HG02938 (cell line): ENCODE results near the gene REM2.
"Not testable (repeated sequence)": the region's sequence is repeated elsewhere in the genome, so short reads cannot be mapped to it uniquely, and the experiment has no call there.

Experiments used
- ATAC-seq: cut with Tn5 transposase; IDR thresholded peaks from one replicate; pipeline ENCODE4 v1.9.1; 2021; ENCODE audit warnings: mild to moderate bottlenecking, moderate library complexity; ENCODE audit not compliant: unreplicated experiment

The REM2 gene

DNA sequence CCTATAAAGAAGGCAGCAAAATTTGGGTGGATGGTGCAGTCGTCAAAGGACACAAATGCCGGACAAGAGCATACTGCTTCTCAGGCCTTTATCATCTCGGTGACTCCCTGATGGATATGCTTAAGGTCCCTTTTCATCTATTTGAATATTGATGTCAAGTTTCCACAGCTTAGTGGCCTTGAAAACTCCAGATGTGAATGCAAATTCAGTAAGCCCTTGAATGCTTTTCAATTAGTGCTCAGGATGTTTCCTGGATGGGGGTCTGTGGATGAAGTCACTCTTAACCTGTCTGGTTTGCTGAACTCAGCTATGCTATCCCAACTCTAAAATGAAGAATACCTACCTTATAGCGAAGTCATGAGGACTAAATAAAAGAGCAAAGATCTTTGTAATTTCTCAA, 10.7 kb downstream of the REM2 start:
- no peak for ATAC-seq

DNA sequence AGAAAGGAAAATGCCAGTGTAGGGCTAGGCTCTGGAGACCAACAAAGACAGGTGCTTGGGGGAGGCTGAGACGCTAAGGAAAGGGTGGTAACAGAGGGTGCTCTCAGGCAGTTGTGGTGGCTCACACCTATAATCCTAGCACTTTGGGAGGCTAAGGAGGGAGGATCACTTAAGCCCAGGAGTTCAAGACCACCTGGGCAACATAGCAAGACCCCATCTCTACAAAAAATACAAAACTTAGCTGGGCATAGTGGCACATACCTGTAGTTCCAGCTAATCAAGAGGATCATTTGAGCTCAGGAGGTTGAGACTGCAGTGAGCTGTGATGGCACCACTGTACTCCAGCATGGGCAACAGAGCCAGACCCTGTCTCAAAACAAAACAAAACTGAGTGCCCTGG, 12.4 kb downstream of the REM2 start:
- no peak for ATAC-seq

DNA sequence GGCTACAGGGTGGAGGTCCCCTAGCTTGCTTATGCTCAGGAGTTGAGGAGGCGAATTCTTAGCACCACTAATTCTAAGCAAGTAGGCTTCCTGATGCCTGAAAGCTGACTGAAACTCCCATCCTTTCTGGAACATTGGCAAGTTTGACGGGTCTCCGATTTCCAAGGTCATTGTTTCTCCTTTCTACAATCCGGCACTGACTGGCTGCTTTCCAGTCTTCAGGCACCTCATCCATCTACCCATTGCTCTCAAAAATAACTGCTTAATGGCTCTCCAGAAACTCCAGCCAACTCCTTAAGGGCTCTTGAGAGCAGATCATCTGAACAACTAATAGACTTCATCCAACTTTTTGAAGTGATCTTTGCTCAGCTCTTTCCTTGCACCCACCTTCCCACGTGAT, 13.3 kb downstream of the REM2 start:
- no peak for ATAC-seq

DNA sequence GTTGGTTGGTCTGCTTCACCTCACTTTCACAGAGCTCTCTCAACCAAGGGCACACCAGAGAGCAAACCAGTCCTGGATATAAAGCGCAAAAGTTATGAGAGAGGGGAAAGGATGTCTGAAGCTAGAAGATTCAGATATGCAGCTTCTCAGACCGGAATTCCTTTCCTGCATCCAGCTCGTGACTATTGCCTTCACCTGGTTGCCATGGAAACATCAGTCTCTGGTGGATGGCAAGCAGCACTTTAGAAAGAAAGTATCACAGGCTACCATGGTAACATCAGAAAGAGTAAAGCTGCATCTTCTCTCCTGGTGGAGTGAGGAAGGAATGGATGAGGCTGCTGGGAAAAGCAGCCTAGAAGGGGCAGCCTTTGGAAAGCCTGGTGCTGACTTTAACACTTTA, 13.7 kb downstream of the REM2 start:
- ATAC-seq, result no peak

DNA sequence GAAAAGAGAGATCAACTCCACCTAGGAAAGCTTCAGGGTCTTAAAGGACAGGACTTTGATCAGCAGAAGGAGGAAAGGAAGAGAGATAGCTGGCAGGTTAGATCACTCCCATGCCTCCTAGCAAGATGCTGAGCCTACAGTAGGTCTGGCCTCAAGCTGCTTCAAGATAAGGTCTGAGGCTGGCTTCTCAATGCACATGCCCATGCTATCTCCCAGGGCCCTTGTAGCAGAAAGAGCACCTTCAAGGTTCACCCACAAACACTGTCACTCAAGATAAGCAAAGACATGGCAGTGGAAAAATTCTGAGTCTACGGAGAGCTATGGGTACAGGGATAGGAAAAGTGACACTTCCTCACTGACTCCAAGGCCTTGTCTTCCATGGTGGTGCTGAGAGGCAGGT, 14.3 kb downstream of the REM2 start:
- no peak for ATAC-seq

DNA sequence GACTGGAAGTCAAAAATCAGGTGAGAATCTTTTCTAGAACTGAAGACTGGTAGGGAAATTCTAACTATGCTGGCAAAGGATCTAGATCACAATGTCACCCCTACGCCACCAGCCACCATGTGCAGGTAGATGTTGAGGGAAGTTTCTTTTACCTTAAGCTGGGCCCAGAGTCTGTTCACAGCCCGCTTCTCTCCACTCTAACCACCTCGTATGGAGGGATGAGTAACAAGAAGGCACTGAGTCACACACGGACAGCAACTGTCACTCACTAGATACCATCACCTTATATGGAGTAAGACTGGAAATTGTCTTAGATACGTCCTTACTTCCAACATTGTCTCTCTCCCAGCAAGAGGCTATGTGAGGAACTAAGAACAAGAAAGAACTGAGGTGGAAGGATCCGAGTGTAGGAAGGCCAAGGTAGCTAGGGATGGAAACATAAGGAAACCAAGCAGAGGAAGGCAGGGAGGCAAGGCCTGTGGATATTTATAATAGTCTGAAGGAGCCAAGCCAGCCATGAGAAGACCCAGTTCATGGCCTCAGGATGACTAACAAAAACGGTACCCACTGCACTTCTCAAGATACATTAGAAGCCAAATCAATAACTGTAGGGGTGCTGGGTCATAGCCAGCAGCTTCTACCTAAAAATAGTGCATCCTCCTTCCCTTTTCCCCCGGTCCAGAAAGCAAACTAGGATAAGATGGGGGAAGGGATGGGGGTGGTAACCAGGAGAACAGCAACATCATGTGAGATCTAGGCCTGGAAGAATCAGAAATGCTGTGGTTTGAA, 15.5 kb downstream of the REM2 start:
- ATAC-seq, result no peak

DNA sequence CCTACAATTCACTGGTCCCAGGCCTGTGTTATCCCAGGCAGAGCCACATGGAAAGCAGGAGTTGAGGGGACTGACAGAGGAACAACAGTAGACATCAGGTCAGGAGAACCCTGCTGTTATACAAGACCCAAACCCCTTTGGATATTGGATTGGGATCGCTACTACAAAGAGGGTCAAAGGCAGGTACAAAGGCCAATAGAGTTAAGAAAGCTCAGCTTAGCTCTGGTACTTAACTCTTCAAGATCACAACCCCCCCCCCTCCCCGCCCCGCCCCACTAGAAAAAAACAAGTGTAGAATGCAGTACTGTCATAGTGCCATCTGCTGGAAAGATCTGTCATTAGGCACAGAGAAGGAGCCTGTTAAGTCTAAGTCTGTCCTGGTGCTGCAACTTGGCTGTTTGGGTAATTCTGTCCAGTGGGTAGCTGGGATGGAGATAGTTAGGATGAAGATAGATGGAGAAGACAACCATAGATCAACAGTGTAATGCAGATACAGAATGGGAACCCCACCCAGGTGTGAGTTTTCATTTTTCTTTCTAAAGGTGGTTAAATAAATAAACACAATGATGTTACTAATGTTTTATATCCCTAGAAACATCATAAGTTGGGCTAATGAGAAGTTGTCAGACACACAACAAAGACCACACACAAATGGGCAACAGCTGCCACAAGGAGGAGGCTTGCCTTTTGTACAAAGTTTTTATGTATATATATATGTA, 17.2 kb downstream of the REM2 start:
- ATAC-seq, result no peak

DNA sequence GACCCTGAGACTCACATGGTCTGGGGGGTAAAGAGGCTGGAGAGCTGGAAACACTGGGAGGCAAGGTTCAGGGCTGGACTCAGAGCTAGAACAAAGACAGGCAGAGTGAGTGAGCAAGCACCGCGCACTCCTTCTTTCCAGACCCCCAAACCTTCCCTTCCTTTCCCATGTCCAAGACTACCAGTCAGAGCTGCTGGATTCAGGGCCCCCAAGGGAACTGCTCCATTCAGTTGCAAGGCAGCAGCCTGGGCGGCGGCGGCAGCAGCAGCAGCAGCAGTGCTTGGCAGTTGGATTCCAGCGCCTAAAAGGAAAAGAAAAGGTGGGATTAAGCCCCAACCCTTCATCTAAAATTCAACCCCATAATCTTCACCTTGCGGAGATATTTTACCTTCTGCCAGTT, 18.8 kb downstream of the REM2 start:
- no peak for ATAC-seq

DNA sequence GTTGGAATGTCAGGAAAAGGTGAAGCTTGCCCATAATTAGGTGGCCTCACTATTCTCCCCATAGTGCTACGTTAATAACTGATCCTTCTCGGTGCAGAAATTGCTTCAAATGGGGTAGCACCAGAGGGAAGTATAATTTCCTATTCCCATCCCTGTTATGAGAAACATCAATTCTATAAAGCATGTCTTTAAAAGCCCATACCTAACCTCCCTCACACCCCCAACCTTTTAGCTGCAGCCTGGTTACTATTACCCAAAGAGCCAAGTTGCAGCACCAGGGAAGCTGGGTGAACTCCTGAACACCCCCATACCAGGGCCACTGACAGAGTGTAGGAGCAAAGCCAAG, 20.7 kb downstream of the REM2 start:
- no peak for ATAC-seq

DNA sequence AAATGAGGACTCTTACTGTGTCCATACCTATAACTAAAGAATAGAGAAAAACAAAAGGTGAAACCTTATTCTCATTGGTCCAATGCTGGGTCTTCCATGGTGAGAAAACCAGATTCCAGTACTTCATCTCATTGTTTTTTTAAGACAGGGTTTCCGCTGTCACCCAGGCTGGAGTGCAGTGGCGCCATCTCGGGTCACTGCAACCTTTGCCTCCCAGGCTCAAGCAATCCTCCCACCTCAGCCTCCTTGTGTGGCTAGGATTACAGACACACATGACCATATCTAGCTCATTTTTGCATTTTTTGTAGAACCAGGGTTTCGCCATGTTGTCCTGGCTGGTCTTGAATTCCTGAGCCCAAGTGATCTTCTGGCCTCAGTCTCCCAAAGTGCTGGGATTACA, 22.6 kb downstream of the REM2 start:
- no peak for ATAC-seq

DNA sequence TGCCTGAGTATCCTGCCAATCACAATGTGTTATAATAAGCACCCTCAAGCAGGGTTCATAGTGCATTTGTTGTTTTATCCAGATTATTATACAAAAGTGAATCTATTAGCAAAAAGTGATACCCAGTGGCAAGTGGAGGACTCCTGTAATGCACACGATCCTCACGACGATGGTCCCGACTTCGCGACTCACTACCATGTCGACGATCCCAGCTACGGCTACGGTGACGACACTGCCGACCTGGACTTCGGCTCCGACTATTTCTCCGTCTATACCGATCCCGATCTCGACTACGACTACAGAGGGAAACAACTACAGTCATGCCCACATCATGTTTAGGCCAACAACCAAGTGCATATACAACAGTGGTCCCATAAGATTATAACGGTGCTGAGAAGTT, 23.1 kb downstream of the REM2 start:
- no peak for ATAC-seq

DNA sequence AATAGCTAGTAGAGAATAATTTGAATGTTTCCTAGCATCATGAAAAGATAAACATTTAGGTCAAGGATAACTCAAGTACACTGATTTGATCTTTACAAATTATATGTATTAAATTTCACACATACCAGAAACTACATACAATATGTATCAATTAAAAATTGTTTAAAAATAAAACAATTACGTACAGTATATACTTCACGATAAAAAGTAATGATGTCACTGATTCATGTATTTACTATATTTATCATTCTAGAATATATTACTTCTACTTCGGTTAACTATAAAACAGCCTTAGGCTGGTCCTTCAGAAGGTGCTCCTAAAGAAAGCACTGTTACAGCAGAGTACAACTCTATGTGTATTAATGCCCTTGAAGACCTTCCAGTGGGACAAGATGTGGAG, 24.4 kb downstream of the REM2 start:
- ATAC-seq, result no peak

DNA sequence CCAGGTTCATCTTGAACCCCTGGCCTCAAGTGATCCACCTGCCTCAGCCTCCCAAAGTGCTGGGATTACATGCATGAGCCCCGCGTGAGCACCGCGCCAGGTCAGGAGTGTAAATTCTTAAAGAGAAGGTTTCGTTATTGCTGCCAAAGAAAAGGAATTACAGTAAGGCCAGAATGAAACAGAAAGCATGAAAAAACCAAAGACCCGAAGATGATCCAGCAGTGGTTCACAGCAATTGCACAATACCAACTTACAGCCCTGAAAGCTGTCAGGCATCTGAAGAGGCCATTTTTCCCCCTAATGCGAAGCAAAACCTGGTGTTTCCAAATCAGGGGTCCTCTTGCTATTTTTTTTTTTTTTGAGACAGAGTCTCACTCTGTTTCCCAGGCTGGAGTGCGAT, 25.6 kb downstream of the REM2 start:
- no peak for ATAC-seq

DNA sequence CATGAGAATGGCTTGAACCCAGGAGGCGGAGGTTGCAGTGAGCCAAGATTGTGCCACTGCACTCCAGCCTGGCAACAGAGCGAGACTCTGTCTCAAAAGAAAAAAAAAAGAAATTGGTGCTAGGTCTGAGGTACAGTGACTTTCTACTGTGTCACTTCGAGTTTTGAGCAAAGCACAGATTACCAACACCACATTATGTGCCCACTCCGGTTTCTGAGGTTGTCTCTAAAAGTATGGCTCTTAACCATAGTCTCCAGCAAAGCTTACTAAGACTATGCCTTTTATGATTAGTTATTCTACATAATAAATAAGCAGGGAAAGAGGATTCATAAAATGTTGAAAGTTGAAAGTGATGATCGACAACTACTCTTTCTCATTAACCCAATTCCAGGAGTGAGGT, 27.9 kb downstream of the REM2 start:
- no peak for ATAC-seq

DNA sequence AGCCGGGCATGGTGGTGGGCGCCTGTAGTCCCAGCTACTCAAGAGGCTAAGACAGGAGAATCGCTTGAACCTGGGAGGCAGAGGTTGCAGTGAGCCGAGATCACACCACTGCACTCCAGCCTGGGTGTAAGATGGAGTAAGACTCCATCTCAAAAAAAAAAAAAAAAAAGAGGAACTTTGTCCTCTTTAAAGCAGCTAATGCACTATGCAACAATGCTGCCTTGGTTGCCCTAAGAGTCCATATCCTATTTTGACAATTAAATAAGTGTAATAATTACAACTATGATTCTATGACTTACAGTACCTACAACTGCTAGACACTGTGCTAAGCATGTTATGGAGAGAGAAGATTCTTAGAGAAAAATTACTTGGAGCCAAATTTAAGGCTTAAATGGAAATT, 31.8 kb downstream of the REM2 start:
- ATAC-seq, result not testable (repeated sequence)

DNA sequence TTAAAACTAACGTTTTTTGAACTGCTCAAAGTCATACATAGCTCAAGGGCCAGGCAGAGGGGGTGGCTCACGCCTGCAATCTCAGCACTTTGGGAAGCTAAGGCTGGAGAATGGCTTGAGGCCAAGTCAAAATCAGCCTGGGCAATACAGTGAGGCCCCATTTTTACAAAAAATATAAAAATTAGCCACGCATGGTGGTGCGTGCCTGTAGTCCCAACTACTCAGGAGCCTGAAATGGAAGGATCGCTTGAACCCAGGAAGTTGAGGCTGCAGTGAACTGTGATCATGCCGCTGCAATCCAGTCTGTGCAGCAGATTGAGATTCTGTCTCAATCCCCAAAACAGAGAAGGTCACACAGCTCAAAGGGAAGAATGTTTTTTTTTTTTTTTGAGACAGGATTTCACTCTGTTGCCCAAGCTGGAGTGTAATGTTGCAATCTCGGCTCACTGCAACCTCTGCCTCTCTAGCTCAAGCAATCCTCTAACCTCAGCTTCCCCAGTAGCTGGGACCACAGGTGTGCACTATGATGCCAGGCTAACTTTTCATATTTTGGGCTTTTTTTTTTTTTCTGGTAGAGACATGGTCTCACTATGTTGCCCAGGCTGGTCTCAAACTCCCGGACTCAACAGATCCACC, 33.0 kb downstream of the REM2 start:
- no peak for ATAC-seq

DNA sequence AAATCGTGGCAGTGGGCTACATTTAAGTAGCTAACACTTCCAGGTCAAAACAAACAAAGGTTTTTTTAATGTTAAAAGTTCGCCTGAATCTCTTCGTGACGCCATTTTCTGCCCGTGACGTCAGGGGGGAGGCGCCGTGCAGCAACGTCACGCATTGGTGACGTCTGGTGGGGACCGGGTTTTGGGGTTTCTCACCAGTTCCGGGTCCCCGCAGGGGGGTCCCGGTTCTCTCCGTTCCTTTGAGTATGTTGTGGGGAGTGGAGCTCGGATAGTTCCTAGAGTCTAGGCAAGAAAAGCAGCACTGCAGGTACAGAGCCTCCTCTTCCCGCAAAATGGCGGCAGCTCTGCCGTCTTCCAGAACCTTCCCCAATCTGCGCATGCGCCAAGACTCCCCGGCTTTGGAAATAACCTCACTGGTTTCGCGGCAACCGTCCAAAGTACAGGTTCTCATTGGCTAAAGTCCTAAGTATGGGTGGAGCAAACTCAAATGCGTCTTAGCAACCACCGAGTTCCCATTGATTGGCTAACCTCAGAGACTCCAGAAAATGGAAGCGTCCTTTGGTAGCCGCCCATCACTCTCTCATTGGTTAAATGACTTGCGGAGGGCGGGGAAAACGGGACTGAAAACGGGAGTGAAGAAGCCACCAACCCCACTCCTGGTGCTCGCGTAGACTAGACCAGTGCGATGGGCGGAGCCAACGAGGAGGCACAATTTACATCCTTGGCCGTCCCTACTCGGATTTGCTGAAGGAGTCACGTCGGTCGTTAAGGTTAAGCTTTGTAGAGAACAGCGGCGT, 36.0 kb downstream of the REM2 start, which contains the start of gene RBM23:
RBM23 (minus strand) TSS at position 346 of the 797 bp plus-strand sequence.
- peak; percentile 86 for ATAC-seq

DNA sequence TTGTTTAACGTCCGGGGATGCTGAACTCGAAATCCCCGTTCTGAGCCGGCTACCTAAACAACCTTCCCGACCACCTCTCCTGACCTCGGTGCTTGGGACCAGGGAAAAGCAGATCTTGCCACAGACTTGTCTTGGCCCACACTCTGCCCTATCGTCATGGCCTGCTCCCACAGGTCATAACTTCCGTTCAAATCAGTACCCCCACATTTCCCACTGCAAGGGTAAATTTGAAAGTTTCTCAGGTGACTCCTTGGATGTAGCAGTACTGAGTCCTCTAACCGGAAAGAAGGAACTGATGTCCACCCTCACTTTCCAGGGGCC, 36.5 kb downstream of the REM2 start:
- ATAC-seq, result peak; percentile 9

DNA sequence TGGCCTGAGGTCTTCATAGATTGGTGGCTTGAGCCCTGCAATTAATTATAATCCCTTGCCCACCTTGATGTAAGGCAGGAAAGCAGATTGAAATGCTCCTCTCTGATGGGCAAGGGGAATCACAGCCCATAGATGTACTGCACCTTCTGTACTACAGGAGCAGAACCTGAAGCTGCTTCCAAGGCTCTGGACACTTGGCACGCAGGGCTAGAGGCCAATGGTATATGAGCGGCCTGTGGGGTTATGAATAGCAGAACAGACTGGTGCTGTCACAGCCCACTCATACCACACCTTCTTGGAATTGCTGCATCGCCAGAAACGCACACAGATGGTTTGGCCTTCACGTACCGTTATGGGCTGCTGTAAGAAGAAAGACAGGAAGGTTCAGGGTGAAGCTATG, 37.7 kb downstream of the REM2 start:
- no peak for ATAC-seq

DNA sequence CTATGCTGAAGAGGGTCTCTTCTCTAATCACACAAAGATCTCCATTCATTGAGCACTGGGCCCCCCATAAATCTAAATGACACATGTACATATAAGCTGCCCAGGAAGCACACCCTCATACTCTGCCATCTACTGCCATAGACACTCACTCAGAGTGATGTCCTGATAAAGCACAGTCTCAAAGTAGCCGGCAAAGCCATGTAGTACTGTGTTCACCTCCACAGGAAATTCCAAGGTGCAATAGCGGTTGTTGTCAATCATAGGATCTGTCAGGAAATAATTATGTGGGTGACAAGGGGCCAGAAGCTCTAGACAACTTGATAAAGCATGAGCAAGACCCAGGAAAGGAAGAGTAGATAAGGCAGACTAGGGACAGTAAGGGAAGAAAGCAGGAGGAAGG, 39.3 kb downstream of the REM2 start:
- no peak for ATAC-seq

DNA sequence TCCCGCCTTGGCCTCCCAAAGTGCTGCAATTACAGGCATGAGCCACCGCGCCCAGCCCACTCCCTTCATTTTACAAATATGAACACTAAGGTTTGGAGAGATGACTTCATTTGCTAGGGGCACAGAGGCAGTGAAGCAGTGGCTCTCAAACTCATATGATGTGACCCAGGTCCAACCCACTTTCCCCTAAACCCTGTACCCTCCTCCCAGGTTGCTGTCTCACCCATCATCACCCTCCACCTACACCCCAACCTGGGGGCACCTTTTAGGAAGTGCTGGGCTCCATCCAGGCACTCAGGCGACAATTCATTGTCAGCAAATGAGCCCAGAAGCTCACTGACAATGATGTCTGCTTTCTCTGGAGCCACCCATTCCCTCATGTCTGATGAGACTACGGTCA, 40.7 kb downstream of the REM2 start:
- no peak for ATAC-seq

DNA sequence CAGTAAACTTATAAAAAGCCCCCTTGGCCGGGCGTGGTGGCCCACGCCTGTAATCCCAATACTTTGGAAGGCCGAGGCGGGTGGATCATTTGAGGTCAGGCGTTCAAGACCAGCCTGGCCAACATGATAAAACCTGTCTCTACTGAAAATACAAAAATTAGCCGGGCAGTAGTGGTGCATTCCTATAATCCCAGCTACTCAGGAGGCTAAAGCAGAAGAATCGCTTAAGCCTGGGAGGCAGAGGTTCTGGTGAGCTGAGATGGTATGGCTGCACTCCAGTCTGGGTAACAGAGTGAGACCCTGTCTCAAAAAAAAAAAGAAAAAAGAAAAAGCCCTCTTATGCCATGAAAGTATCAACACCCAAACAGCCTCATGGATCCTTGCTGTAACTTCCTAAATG, 42.5 kb downstream of the REM2 start:
- ATAC-seq, result no peak
